ENCODE results near the gene ARMH3. TPM values are rescaled to one million over a fixed set of nuclear protein-coding genes. Genes with fewer than 3 reads are reported as not detected.

Gene ARMH3
- total RNA-seq, 1 experiment from 2014 or later = 12.8 TPM

DNA sequence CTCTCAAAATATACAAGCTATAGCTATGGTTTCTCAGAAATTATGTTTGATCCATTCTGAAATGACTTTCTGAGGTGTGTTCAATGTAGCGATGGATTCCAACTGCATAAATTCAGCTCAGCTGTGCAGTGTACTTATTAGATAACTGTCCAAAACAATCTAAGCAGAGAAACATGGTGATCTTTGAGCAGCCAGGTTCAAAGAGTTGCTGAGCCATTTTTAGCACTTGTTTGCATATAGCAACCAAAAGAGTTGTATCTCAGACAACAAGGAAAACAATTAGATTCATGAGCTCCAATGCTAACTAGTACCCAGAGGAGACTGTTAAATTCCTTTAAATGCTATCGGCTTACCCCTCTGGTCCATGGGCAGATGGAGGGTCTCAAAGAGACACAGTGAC is 196.4 kb downstream of the ARMH3 start:
- Histone ChIP-seq H3K9me2 (ENCODE audit: insufficient read depth) (no peaks in the 10 kb centered on the region), H4K20me1 (ENCODE audit: insufficient read depth) (no peaks in the 10 kb centered on the region), H3K9me3 (ENCODE audit: insufficient read depth, low read depth) (peaks cover 6% of the 10 kb centered on the region; the same call in 1 of the 2 replicates), H3K36me3 (ENCODE audit: low read depth) (no peaks in the 10 kb centered on the region), H3K27me3 (ENCODE audit: insufficient read depth, low read depth) (no peaks in the 10 kb centered on the region), H3F3A (ENCODE audit: insufficient read depth, low read depth) (no peaks in the 10 kb centered on the region), H3K27ac (no peak overlapping the region), H3K4me3 (no peak overlapping the region), H3K4me2 (no peak overlapping the region), H3K4me1 (replicated peaks; ENCODE audit: insufficient read depth) (no peaks in the 10 kb centered on the region), H3K79me2 (ENCODE audit: low read depth) (no peaks in the 10 kb centered on the region), H2AFZ (no peak overlapping the region)
- ChIA-PET POLR2A (ENCODE audit: unreplicated experiment) (interaction anchor here (0.6 kb wide), 1 partner anchor 272 kb away, joined by 5 read pairs; the partner anchor contains the start of genes DPCD and POLL), CTCF (no interaction called here)
- intact Hi-C loops (cut with micrococcal nuclease; ENCODE audit: unreplicated experiment) = no loop called here
- DNase-seq = no peak
- TF ChIP-seq CTCF (conservative IDR thresholded peaks at IDR 0.05) (no peak), EZH2 (IDR thresholded peaks at IDR 0.05; ENCODE audit: low read depth) (no peak)
- no TSS peak for BruUV-seq (replicated peaks)

DNA sequence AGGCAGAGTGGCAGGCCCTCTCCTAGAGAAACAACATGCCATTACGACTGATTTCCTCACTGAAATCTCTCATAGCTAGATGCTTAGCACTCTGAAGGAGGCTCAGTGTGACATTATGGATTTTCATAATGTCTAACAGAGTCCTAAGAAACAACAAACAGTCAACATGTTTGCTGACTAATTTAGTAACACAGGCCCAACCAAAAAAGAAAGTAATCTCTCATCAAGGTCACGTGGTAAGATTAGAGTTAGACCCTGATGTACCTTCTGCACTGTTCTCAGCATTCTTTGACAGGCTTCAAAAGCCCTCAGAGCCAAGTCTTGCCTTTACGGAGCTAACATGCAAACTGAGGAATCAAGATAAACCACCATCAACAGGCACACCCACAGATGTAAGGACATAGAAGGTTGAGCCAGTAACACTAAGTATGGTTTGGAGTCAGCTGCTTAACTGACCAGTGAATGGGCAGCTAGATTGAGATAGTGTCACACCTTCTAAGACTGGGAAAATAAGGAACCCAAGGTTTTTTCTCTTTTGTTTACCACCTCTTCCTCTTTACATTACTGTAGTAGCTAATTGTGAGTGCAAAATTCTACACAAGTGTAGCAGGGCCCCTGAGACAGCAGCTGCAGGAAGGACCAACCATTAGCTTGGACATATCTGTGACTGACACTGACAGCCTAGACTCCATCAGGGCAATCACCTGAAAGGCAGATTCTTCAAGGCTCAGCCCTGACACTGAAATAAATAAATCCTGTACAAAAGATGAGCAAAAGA is 197.1 kb downstream of the ARMH3 start:
- no peaks in the 10 kb centered on the region for H3F3A ChIP-seq (ENCODE audit: insufficient read depth, low read depth)
- H3K27me3 ChIP-seq (ENCODE audit: insufficient read depth, low read depth) = no peaks in the 10 kb centered on the region
- intact Hi-C loops (cut with micrococcal nuclease; ENCODE audit: unreplicated experiment) = no loop called here
- BruUV-seq (replicated peaks) = no TSS peak
- no peaks in the 10 kb centered on the region for H3K36me3 ChIP-seq (ENCODE audit: low read depth)
- no peak overlapping the region for H3K4me2 ChIP-seq
- H3K4me1 ChIP-seq (replicated peaks; ENCODE audit: insufficient read depth) = no peaks in the 10 kb centered on the region
- H2AFZ ChIP-seq = no peak overlapping the region
- H3K9me2 ChIP-seq (ENCODE audit: insufficient read depth) = no peaks in the 10 kb centered on the region
- TF ChIP-seq CTCF (conservative IDR thresholded peaks at IDR 0.05) (no peak), EZH2 (IDR thresholded peaks at IDR 0.05; ENCODE audit: low read depth) (no peak)
- CTCF ChIA-PET = no interaction called here
- no peak overlapping the region for H3K27ac ChIP-seq
- POLR2A ChIA-PET (ENCODE audit: unreplicated experiment) = interaction anchor here (0.6 kb wide), 1 partner anchor 271 kb away, joined by 5 read pairs; the partner anchor contains the start of genes DPCD and POLL
- no peaks in the 10 kb centered on the region for H3K79me2 ChIP-seq (ENCODE audit: low read depth)
- H3K4me3 ChIP-seq = no peak overlapping the region
- DNase-seq = no peak
- H4K20me1 ChIP-seq (ENCODE audit: insufficient read depth) = no peaks in the 10 kb centered on the region
- H3K9me3 ChIP-seq (ENCODE audit: insufficient read depth, low read depth) = peaks cover 6% of the 10 kb centered on the region; the same call in 1 of the 2 replicates

GRCh38 chr10:101857802-101858476 is 198.0 kb downstream of the ARMH3 start:
- Histone ChIP-seq H3K9me2 (ENCODE audit: insufficient read depth) (no peaks in the 10 kb centered on the region), H4K20me1 (ENCODE audit: insufficient read depth) (no peaks in the 10 kb centered on the region), H3K36me3 (ENCODE audit: low read depth) (no peaks in the 10 kb centered on the region), H3K4me2 (no peak overlapping the region), H3K27me3 (ENCODE audit: insufficient read depth, low read depth) (no peaks in the 10 kb centered on the region), H3F3A (ENCODE audit: insufficient read depth, low read depth) (no peaks in the 10 kb centered on the region), H3K27ac (no peak overlapping the region), H3K4me3 (no peak overlapping the region), H2AFZ (no peak overlapping the region), H3K9me3 (ENCODE audit: insufficient read depth, low read depth) (peaks cover 6% of the 10 kb centered on the region; the same call in 1 of the 2 replicates), H3K79me2 (ENCODE audit: low read depth) (no peaks in the 10 kb centered on the region), H3K4me1 (replicated peaks; ENCODE audit: insufficient read depth) (no peaks in the 10 kb centered on the region)
- BruUV-seq (replicated peaks) = no TSS peak
- TF ChIP-seq EZH2 (IDR thresholded peaks at IDR 0.05; ENCODE audit: low read depth) = no peak
- TF ChIP-seq CTCF (conservative IDR thresholded peaks at IDR 0.05) = no peak
- intact Hi-C loops (cut with micrococcal nuclease; ENCODE audit: unreplicated experiment) = no loop called here
- ChIA-PET POLR2A (ENCODE audit: unreplicated experiment) (interaction anchor here (0.6 kb wide), 1 partner anchor 149 kb away, joined by 29 read pairs; no protein-coding TSS in a partner anchor), CTCF (no interaction called here)
- DNase-seq = no peak

All from PC-9 (cell line).